HT-29 (cell line): ENCODE measurements around the gene NOL9. TPM values are rescaled to one million over a fixed set of nuclear protein-coding genes. Genes with fewer than 3 reads are reported as not detected.
"Not testable (repeated sequence)": the region's sequence is repeated elsewhere in the genome, so short reads cannot be mapped to it uniquely, and the experiment has no call there.

Experiments
- DNase-seq: peaks from one replicate; pipeline ENCODE4 v3.0.0-alpha.2; 2015; ENCODE audit warnings: low spot score
- total RNA-seq: library from RNA; depleted of rRNA; stranded (reverse); fragments of >200 nt; shearing (Covaris generic); gene quantifications from 2 replicates; pipeline ENCODE4 v1.2.3, GENCODE V29; 2014

NOL9 gene
- total RNA-seq, 1 experiment from 2014 or later = 23.7 TPM

GRCh38 chr1:6503884-6504602, 50.3 kb downstream of the NOL9 start:
- DNase-seq = no peak

- no peak for DNase-seq
These were observed 52.1 kb downstream of the NOL9 start for GRCh38 chr1:6502000-6502891.

GRCh38 chr1:6501279-6501813, 53.0 kb downstream of the NOL9 start:
- no peak for DNase-seq

GRCh38 chr1:6500544-6501278, 53.6 kb downstream of the NOL9 start:
- no peak for DNase-seq

GRCh38 chr1:6499296-6499695, 55.0 kb downstream of the NOL9 start:
- no peak for DNase-seq

GRCh38 chr1:6498576-6499111, 55.7 kb downstream of the NOL9 start:
- no peak for DNase-seq

- no peak for DNase-seq
These were observed 56.3 kb downstream of the NOL9 start for GRCh38 chr1:6497867-6498575.

GRCh38 chr1:6497215-6497866, 57.0 kb downstream of the NOL9 start:
- DNase-seq = no peak

GRCh38 chr1:6496890-6497214, 57.5 kb downstream of the NOL9 start:
- no peak for DNase-seq

GRCh38 chr1:6496365-6496721, 58.0 kb downstream of the NOL9 start:
- no peak for DNase-seq

GRCh38 chr1:6495540-6496364, 58.6 kb downstream of the NOL9 start:
- no peak for DNase-seq

GRCh38 chr1:6495041-6495441, 59.3 kb downstream of the NOL9 start:
- no peak for DNase-seq

GRCh38 chr1:6494627-6495026, 59.7 kb downstream of the NOL9 start:
- no peak for DNase-seq

- DNase-seq = not testable (repeated sequence)
These were observed 60.5 kb downstream of the NOL9 start for GRCh38 chr1:6493834-6494223.

GRCh38 chr1:6491966-6492365, 62.3 kb downstream of the NOL9 start:
- DNase-seq = no peak

GRCh38 chr1:6491480-6491962, 62.8 kb downstream of the NOL9 start, which contains the start of gene PLEKHG5:
Gene PLEKHG5 (minus strand): TSS chr1:6491667. CDS start chr1:6477571, 14,096 bp downstream.
- DNase-seq = no peak

- DNase-seq = no peak
These were observed 63.2 kb downstream of the NOL9 start for GRCh38 chr1:6491081-6491449.

- peak; percentile 90 for DNase-seq
These were observed 63.9 kb downstream of the NOL9 start for GRCh38 chr1:6490181-6491080.
